Hematopoietic multipotent progenitor cell treated with erythropoietin and hydrocortisone succinate and interleukin-3 and kit ligand, for 6 days (in vitro differentiated cells): Measurements from ENCODE around the gene GFOD1.
A peak's percentile ranks its signal among the peaks of the same experiment; 100 is the strongest.
"Not testable (repeated sequence)": the region's sequence is repeated elsewhere in the genome, so short reads cannot be mapped to it uniquely, and the experiment has no call there.

Experiments
- DNase-seq: peaks from one replicate; pipeline ENCODE4 v3.0.0-alpha.2; 2015

The GFOD1 gene

GRCh38 chr6:13398421-13398994 lies 88.9 kb downstream of the GFOD1 start:
- DNase-seq = no peak

- no peak for DNase-seq
These were observed 89.4 kb downstream of the GFOD1 start for GRCh38 chr6:13398069-13398381.

GRCh38 chr6:13397359-13398068 lies 89.9 kb downstream of the GFOD1 start:
- peak; percentile 81 for DNase-seq

GRCh38 chr6:13396241-13396792 lies 91.1 kb downstream of the GFOD1 start:
- DNase-seq = no peak

GRCh38 chr6:13395272-13396237 lies 91.8 kb downstream of the GFOD1 start:
- peak; percentile 99 for DNase-seq

- no peak for DNase-seq
These were observed 94.9 kb downstream of the GFOD1 start for GRCh38 chr6:13392462-13392861.

- DNase-seq = no peak
These were observed 95.9 kb downstream of the GFOD1 start for GRCh38 chr6:13391537-13391936.

GRCh38 chr6:13390658-13391057 lies 96.7 kb downstream of the GFOD1 start:
- no peak for DNase-seq

- DNase-seq = not testable (repeated sequence)
These were observed 98.2 kb downstream of the GFOD1 start for GRCh38 chr6:13389237-13389636.

GRCh38 chr6:13388769-13389168 lies 98.6 kb downstream of the GFOD1 start:
- not testable (repeated sequence) for DNase-seq

GRCh38 chr6:13384966-13385365 lies 102.4 kb downstream of the GFOD1 start:
- no peak for DNase-seq

GRCh38 chr6:13384506-13384905 lies 102.9 kb downstream of the GFOD1 start:
- DNase-seq = no peak

- no peak for DNase-seq
These were observed 103.9 kb downstream of the GFOD1 start for GRCh38 chr6:13383328-13384163.

GRCh38 chr6:13380761-13381160 lies 106.6 kb downstream of the GFOD1 start:
- DNase-seq = peak; percentile 73

GRCh38 chr6:13378669-13379590 lies 108.5 kb downstream of the GFOD1 start:
- peak; percentile 60 for DNase-seq

GRCh38 chr6:13377054-13377758 lies 110.2 kb downstream of the GFOD1 start:
- DNase-seq = no peak

- DNase-seq = no peak
These were observed 112.0 kb downstream of the GFOD1 start for GRCh38 chr6:13375360-13375878.

GRCh38 chr6:13373919-13374318 lies 113.5 kb downstream of the GFOD1 start:
- no peak for DNase-seq

GRCh38 chr6:13373488-13373886 lies 113.9 kb downstream of the GFOD1 start:
- DNase-seq = no peak
